SH-SY5Y (cell line): ENCODE data around the gene RAD51B.

Experiments used
- GATA2 ChIP-seq: IDR thresholded peaks from 2 replicates; pipeline ENCODE4 v1.6.1; 2011; ENCODE audit warnings: mild to moderate bottlenecking, low read depth, low read length
- GATA3 ChIP-seq: IDR thresholded peaks from 2 replicates; pipeline ENCODE4 v1.6.1; 2011; ENCODE audit warnings: low read depth, mild to moderate bottlenecking, low read length, moderate library complexity

GRCh38 chr14:68041876-68042354, 222.3 kb downstream of the RAD51B start:
- TF ChIP-seq GATA3 (no peak), GATA2 (no peak)
